ENCODE results near the gene PPP2R5B. TPM values are rescaled to one million over a fixed set of nuclear protein-coding genes. Genes with fewer than 3 reads are reported as not detected.

Gene PPP2R5B
- total RNA-seq, 1 donor from 2014 or later: 32.9 TPM

GRCh38 chr11:64908766-64909165 is 15.7 kb upstream of the PPP2R5B start:
- H3K4me3 ChIP-seq (ENCODE audit: low read depth, low read length): no peak overlapping the region
- no peak for TF ChIP-seq CTCF (conservative IDR thresholded peaks at IDR 0.05; ENCODE audit: low read depth, low read length)
- no peak for DNase-seq (ENCODE audit: low read depth)

- DNase-seq (ENCODE audit: low read depth): no peak
- no peak for TF ChIP-seq CTCF (conservative IDR thresholded peaks at IDR 0.05; ENCODE audit: low read depth, low read length)
- H3K4me3 ChIP-seq (ENCODE audit: low read depth, low read length): no peak overlapping the region
Observed at GRCh38 chr11:64909653-64910343, 14.7 kb upstream of the PPP2R5B start.

- no peak overlapping the region for H3K4me3 ChIP-seq (ENCODE audit: low read depth, low read length)
- DNase-seq (ENCODE audit: low read depth): no peak
- no peak for TF ChIP-seq CTCF (conservative IDR thresholded peaks at IDR 0.05; ENCODE audit: low read depth, low read length)
Observed at GRCh38 chr11:64910451-64911093, 13.9 kb upstream of the PPP2R5B start.

GRCh38 chr11:64911142-64911541 is 13.3 kb upstream of the PPP2R5B start:
- no peak for TF ChIP-seq CTCF (conservative IDR thresholded peaks at IDR 0.05; ENCODE audit: low read depth, low read length)
- no peak for DNase-seq (ENCODE audit: low read depth)
- no peak overlapping the region for H3K4me3 ChIP-seq (ENCODE audit: low read depth, low read length)

GRCh38 chr11:64911689-64912088 is 12.8 kb upstream of the PPP2R5B start:
- H3K4me3 ChIP-seq (ENCODE audit: low read depth, low read length): no peak overlapping the region
- DNase-seq (ENCODE audit: low read depth): no peak
- no peak for TF ChIP-seq CTCF (conservative IDR thresholded peaks at IDR 0.05; ENCODE audit: low read depth, low read length)

GRCh38 chr11:64913171-64913727 is 11.2 kb upstream of the PPP2R5B start:
- no peak overlapping the region for H3K4me3 ChIP-seq (ENCODE audit: low read depth, low read length)
- TF ChIP-seq CTCF (conservative IDR thresholded peaks at IDR 0.05; ENCODE audit: low read depth, low read length): no peak
- no peak for DNase-seq (ENCODE audit: low read depth)

All from epithelial cell of proximal tubule (primary cell).